HG03103 (cell line): Measurements from ENCODE around the gene PEX10.
"Not testable (repeated sequence)": the region's sequence is repeated elsewhere in the genome, so short reads cannot be mapped to it uniquely, and the experiment has no call there.

Source experiments
- ATAC-seq: cut with Tn5 transposase; IDR thresholded peaks from one replicate; pipeline ENCODE4 v1.9.1; 2021; ENCODE audit warnings: low read depth; ENCODE audit not compliant: unreplicated experiment

PEX10 gene

DNA sequence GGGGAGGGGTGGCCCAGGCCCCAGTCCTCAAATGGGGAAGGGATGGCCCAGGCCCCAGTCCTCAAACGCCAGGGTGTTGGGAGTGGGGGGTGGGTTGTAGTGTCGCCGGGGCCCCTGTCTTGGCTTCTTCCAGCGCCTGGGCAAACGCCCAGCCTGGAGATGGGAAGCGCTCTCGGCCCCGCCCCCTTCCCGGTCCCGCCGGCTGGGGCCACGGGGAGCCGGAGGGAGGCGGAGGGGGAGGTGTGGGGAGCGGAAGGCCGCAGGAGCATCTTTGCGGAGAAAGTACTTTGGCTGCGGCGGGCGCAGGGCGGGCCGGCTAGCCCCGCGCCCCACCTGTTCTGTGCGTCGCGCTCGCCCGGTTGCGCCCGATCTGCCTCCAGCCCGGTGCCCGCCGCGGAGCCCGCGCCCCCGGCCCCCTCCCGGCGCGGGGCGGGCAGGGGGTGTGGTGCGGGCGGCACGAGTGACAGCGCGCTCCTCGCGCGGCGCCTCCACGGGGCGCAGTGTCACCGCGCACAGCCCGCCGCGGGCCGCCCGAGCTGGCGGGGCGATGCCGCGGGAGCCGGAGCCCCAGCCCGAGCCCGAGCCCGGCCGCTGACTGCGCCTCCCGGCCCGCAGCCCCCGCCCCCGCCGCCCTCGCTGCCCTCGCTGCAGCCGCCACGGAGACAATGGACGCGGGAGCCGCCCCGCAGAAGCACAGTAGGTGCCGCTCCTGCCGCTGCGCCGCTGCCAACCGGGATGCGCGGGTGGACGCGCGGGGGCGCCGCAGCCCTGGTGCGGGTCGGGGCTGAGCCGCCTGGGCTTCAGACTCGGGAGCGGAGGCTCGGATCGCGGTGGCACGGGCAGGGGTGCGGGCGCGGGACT is 31.1 kb upstream of the PEX10 start:
- ATAC-seq = no peak

DNA sequence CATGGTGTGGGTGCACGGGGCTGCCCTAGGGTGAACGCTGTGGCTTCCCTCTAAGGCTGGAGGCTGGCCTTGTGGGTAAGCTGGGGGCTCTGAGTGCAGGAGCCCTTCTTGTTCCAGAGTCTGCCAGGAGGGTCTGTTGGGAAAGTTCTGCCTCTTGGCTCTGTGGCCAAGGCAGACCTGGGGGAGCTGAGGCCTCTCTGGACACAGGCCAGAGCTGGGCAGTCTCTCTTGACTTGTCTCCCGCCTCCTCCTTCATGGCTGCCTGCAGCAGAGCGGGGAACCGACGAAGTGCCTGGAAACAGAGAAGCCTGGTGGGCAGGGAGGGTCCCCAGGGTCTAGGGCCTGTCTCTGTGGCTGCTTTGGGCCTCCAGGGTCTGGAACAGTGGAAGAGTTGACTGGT is 30.3 kb upstream of the PEX10 start:
- ATAC-seq = no peak

DNA sequence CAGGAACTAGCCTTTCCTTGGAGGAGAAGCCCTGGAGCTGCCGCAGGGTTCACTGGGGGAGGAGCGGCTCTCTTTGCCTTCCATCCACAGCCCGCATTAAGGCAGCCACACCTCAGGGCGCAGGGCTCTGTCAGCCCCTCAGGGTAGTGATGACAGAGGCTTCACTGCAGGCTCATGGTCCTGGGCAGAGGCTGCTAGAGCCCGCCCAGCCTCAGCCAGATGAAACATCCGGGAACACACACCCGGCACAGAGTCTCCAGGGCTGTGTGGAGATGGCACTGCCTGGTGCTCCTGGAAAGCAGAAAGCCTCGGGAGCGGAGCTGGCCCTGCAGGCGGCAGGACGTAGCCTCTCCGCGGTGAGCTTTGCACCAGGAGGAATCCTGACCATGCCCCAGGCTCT is 29.4 kb upstream of the PEX10 start:
- ATAC-seq = no peak

DNA sequence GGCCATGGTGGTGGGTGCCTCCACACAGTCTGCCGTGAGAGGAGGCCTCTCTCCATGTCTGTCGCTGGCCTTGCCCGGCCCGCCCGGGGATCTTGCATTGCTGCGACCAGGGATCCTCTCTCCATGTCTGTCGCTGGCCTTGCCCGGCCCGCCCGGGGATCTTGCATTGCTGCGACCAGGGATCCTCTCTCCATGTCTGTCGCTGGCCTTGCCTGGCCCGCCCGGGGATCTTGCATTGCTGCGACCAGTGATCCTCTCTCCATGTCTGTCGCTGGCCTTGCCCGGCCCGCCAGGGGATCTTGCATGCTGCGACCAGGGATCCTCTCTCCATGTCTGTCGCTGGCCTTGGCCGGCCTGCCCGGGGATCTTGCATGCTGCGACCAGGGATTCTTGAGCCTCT is 28.0 kb upstream of the PEX10 start:
- not testable (repeated sequence) for ATAC-seq

DNA sequence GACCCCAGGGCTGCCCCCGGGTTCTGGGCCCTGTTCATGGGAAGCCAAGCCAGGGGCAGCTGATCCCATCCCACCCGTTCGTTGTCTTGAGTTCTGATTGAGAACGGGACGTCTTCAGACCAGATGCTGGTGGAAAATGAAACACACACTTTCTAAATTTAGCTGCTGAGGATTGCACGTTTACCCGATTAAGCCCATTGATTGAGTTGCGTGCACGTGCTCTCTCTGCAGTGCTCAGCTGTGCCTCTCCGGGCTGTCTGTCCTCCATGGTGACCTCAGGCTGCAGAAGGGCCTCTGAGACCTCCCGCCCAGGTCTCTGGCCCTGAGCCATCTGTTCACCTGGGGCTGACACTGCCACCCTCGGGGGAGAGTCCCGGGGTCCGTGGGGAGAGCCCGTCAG is 27.0 kb upstream of the PEX10 start:
- ATAC-seq = no peak

DNA sequence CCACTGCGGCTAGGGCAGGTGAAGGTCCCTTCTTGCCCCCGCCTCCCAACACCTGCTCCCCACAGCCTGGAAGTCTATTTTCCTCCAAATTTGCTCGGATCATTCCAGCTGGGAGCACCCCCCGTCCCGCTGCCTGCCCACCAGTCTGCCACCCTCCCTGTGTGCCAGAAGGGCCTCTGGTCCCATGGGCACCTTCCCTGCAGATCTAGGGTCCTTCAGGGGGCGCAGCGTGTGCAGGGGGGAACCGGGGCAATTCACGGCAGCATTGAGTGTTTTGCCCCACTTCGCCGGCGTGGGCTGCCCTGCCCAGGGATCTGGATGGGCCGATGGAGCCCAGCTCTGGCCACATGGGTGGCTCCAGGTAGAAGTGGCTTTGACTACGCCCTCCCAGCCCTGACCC is 26.3 kb upstream of the PEX10 start:
- no peak for ATAC-seq

DNA sequence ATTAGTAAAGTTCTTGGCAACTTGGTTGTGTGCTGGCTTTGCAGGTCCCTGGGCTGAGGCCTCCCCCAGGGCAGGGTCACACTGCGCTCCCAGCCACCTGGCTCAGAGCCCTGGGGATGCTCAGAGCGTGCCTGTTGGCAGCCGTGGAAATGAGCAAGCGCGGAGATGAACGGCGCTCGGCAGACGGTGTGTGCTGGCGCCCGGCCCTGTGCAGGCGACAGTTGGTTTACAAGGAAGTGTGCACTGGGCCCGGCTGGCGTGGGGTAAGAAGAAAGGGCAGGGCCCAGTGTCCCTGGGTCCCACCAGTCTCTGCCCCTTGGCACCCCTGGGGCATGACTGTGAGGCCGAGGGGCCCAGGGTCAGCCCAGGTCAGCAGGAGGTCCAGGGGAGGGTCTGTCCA is 25.7 kb upstream of the PEX10 start:
- no peak for ATAC-seq

DNA sequence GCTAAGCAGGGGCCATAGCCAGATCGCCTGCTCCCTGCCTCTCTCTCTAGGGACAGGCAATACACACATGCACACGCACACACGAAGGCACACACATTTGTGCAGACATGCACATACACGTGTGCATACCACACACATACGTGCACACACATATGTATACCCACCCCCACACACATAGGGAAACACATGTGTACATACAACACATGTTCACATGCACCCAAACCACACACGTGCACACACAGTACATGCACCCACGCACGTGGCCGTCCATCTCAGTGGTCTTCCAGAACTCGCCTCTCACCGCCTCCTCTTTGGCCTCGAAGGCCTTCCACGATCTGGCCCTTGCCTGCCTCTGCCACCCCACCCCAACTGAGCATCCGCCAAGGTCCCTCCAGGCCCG is 25.3 kb upstream of the PEX10 start:
- ATAC-seq = no peak

DNA sequence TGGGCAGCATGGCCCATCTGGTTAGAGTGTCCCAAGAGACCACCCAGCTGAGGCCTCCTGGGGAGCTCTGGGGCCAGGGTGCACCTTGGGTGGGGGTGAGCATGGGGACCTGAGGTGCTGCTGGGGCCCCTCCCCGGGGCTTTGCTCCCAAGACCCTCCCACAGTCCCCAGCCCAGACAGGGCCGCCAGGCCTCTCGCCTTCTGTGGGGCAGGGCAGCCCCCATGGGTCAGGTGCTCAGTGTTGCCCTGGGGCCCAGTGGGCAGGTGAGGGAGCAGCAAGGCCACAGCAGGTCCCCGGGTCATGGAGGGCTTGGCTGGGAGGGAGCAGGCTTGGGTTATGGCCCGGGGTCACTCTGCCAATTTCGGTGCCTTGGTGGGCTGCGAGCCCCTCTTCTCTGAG is 24.5 kb upstream of the PEX10 start:
- no peak for ATAC-seq

DNA sequence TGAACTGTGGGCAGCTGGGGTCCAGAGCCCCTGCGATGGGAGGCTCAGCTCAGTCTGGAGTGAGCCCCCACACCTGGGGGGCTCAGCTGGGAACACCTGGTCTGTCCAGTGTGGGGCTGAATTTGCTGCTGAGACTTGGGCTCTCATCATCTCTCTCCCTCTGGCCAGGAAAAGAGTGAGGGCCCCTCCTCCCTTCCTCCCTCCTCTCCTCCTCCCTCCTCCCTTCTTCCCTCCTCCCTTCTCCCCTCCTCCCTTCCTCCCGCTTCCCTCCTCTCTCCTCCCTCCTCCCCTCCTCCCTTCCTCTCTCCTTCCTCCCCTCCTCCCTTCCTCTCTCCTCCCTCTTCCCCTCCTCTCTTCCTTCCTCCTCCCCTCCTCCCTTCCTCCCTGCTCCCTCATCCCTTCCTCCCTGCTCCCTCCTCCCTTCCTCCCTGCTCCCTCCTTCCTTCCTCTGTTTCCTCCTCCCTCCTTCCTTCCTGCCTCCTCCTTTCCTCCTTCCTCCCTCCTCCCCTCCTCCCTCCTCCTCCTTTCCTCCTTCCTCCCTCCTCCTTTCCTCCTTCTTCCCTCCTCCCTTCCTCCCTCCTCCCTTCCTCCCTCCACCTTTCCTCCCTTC is 23.5 kb upstream of the PEX10 start:
- ATAC-seq = no peak

DNA sequence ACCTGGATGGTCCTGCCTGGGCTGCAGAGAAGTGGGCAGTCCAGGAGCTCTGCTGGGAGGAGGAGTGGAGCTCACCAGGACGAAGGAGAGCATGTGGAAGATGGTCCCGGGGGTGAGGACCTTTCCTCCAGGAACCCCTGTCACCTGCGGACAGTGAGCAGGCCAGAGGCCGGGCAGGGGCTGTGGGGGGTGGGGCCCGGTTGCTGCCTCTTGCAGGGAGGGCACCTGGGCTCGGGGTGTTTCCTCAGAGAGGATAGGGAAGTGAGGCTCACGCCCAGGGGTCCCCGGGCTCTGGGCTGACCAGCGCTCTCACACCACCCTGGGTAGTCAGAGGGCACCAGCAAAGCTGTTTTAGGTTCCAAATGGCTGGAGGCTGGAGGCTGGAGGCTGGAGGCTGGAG is 22.7 kb upstream of the PEX10 start:
- no peak for ATAC-seq

DNA sequence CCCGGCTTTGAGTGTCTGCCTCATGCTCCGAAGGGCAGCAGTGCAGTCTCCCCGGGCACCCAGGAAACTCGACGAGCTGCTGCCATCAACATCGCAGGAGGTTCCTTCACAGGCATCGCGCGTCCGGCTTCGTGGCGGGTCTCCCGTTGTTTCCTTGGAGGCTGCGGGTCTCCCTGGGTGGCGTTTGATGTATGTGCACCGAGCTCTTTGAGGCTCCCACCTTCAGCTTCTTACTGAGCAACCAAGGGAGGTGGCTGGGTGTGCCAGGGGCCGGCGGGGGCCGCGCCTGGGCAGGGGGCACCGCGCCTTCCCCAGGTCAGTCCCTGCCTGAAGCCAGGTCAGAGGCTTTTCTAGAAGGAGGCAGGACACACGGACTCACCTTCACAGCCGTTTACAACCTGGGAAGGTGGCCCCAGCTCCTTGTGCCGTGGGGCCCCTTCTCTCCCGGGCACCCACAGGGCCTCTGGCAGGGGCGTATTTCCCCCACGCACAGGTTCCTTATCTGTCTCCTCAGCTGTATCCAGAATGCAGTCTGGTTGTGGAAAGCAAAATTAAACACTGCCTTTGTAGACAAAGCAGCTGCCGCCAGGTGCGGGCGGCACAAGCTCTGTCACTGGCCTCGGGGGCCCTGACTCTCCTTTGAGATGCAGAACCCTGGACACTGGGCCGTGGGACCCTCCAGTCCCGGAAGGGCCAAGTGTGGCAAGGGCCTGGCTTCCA is 21.7 kb upstream of the PEX10 start:
- ATAC-seq = no peak

DNA sequence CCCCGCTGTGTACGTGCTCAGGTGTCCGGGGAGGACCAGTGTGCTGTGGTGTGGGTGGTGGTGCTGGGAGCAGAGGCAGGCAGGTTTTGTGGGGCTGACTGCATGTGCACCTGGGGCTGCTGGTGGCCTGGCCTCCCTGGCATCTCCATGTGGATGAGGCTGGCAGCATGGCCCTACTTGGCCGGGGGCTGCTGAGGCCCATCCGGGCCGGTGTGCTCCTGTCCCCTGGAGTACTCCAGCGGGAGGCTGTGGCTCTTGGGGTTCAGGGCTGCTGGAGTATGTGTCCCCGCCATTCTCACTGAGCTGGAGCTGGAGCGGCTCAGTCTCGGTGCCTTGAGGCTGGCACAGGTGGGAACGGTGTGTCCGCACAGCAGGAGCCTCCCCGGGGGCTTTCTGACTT is 20.8 kb upstream of the PEX10 start:
- no peak for ATAC-seq

DNA sequence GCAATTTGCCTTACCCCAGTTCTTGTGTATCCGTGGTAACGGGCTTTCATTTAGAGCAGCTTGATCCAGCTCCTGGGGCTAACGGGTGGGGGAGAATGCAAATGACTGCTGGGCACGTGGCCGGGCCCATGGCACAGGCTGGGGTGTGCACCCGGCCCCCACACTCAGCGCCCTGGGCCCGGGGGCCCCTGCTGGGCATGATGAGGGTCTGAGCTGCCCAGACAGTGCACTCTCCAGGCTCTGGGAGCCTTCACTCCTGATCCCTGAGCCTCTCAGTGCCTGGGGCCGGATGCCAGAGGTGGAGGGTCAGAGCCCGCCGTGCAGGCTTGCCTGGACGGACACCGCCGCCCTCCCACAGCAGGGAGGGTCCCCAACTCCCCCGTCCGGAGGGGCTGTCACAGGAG is 20.1 kb upstream of the PEX10 start:
- no peak for ATAC-seq

DNA sequence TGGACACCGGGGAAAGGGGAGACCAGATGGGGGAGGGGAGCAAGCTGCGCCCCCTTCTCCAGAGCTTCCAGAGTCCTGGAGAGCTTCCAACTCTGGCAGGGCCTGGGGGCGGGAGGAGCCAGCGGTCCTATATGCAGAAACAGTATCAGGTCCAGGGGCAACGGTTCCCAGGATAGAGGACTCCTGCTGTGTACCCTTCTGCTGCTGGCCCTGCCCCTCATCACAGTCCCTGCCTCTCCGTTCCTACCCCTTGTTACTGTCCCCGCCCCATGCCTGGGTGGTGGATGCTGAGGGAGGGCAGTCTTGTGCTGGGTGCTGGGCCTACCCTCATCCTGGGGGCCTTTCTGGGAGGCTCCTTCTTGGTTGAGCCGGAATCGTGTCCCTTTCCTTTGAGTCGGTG is 19.2 kb upstream of the PEX10 start:
- no peak for ATAC-seq

DNA sequence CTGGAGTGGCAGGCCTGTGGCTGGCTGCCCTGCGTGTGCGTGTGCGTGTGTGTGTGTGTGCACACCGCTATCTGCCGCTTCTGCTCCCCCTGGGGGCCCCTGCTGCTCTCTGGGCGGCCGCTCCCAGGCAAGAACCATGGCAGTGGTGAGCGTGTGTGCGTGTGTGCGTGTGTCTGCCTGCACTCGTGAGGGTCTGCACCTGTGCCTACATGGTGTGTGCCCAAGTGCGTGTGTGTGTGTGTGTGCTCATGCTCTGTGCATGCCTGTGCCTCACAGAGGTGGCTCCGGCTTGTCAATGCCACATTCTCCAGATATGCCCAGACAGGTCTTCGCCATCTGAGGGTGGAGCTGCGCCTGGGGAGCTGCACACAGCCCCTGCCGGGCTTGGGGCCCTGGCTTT is 18.7 kb upstream of the PEX10 start:
- no peak for ATAC-seq

DNA sequence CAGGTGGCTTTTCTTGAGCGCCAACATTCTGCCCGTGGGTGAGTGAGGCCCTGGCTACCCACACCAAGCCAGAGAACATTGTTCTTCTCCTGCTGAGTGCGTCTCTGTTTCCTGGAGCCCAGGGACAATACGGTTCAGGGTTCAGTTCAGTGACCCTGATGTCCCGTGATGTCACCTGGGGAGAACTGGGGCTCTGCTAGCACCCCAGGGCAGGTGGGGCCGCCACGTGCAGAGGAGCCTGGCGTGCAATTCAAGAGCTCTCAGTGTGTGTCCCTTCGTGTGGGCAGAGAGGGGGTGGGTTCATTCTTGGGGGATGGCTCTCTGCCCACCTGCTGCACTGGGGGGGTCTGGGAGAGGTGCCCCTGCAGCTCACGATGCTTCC is 18.2 kb upstream of the PEX10 start:
- ATAC-seq = no peak

DNA sequence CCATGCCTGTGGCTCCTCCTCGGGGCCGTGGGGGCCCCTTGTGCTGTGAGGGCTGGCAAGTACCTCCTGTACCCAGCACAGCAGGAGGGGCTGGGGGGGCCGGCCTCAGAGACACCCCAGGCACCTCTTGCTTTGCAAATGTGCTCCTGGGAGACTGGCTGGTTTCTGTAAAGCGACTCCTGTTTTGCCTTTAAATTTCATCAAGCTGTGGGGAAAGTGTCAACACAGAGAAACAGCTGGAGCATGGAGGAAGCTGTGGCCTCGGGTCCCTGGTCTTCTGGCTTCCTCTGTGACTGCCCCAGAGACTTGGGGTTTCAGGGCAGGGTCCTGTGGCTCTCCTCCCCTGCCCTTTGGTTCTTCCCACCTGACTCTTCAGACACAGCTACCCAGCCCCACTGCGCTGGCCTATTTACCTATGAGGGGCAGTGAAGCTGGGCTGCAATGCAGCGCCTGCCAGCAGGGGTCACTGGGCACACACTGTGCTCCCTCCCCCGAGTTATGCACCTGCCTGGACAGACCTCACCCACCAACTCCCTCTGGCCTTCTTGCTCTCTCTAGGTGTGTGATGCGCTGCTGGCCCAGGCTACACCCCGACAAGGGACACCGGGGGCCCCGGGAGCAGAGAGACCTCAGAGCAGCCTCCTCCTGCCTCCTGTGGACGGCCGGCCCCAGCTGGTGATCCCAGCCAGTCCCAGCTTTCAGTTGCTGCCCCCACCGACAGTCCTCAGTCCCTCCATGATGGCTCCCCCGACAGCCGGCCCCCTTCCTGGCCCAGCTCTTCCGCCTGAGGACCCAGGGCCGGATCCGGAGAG is 17.6 kb upstream of the PEX10 start:
- ATAC-seq = no peak

DNA sequence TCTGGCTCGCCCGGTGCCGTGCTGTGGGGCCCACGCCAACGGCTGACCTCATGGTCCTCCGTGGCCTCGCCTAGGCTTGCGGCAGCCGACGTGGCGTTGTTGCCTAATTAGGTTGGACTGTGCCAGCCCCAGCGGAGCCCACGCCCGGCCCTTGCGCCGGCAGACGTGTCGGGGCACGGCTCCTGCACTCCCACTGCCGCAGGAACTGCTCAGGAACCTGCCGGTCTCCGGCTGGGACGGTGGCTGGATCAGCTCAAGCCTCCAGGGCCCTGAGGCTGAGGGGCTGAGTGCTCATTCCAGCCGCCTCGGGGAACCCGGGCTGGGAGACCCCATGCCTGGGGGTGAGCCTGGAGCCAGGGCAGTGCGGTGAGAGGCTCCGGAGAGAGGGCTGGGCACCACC is 16.1 kb upstream of the PEX10 start:
- no peak for ATAC-seq

DNA sequence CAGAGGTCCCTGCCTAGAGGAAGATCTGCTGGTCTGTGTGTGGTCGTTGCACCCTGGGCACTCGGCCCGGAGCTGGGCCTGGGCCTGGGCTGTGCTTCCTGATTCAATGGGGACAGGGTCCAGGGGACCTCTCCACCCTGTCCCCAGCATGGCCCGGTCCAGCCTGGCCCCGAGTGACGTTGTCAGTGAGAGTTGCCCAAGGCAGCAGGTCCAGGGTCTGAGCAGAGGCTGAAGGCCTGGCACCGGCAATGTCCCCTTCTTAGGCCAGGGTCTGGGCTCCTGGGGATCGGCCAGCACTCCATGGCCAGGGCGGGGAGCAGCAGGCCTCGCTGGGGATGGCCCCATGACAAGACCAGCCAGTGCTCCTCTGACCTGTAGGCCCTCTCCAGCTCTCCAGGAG is 15.6 kb upstream of the PEX10 start:
- ATAC-seq = no peak

DNA sequence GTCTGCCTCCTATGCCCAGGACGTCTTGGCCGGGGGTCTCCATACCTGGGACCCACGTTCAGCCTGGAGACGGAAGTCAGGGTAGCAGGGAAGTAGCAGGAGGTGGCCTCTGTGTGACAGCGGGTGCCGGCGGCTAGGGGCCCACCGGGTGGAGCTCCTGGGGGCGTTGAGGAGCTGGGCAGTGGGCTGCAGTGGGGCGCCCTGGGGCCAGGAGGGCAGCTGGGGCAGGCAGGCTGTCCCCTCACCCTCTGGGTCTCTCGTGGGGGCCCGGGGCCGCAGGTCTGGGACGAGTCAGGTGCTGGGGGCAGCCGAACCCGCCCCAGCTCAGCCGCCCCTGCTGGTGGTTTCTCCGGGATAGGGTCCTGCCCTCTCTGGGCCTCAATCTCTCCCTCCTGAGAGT is 14.7 kb upstream of the PEX10 start:
- ATAC-seq = no peak
